ENCODE measurements around the gene TDP2.
"Not testable (repeated sequence)": the region's sequence is repeated elsewhere in the genome, so short reads cannot be mapped to it uniquely, and the experiment has no call there.

TDP2 gene

DNA sequence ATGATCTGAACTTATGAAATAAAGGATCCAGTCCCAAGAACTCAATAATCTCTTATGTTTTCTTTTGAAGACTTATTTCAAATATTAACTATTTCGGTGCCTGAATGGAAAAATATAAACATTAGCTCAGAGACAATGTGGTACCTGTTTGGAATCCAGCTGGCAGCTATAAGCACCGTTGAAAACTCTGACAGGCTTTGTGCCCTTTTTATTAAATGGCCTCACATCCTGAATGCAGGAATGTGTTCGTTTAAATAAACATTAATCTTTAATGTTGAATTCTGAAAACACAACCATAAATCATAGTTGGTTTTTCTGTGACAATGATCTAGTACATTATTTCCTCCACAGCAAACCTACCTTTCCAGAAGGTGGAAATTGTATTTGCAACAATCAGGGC is 16.3 kb downstream of the TDP2 start:
- no peak for DNase-seq (ENCODE audit: low read depth in 2 of 2)

DNA sequence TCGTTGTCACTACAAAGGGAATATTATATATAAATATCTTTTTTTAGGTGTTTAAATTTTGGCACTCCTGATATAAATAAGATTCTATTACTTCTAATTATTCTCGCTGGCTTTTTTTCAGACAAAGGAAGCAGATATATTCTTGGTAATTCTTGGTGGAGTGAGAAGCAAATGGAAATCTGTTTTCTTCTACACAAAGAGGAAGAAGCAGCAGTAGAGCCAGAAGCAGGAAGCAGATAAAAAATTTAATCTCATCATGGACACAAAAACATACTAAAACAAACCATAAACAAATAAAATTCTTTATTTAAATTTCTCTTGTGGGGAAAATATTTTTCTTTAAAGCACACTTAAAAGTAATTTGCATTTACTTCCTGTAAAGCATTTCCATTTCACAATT is 17.0 kb downstream of the TDP2 start:
- no peak for DNase-seq (ENCODE audit: low read depth in 2 of 2)

DNA sequence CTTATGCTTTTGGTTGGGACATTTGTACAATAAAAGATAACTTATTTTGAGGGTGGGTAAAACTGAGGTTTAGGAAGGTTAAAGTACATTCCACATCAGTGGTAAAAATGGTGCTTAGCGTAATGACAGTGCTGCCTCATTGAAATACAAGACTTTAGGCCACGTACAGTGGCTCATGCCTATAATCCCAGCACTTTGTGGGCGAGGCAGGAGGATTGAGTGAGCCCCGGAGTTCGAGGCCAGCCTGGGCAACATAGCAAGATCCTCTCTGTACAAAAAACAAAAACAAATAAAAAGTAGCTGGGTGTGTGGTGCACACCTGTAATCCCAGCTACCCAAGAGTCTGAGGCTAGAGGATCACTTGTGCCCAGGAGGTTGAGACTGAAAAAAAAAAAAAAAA is 18.4 kb downstream of the TDP2 start:
- DNase-seq (ENCODE audit: low read depth in 2 of 2), result no peak

DNA sequence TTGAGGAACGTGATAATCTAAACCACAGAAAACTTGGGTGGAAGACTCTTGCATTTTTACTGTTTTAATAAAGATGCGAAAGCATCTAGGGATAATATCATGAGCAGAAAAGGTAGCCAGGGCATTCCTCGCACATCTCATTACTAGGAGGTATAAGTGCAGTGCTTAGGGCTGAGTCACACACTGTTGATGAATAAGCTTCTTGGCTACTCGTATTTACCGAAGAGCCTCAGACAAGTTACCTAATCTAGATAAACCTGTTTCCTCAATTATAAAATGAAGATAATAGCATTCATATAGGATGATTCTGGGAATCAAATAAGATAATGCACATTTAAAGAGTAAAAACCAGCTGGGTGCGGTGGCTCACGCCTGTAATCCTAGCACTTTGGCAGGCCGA is 19.9 kb downstream of the TDP2 start:
- no peak for DNase-seq (ENCODE audit: low read depth in 2 of 2)

DNA sequence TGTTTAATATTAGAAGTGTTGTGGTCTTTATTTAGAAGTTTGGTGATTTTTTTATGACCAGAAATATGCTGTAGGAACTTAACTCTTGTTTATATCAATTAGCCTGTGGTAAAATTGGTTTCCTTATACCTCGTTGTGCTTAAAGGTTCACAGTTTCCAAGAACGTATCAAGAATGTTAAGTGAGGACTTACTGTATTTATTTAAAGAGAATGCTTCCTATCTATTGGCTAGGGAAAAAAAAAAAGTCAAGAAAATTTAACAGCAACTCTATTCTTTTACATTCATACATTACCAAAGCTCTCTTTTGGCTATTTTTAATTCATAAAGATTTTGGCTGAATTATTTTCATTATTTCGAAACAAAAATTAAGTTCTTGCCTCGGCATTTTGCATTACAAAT is 22.3 kb downstream of the TDP2 start:
- DNase-seq (ENCODE audit: low read depth in 2 of 2), result no peak

DNA sequence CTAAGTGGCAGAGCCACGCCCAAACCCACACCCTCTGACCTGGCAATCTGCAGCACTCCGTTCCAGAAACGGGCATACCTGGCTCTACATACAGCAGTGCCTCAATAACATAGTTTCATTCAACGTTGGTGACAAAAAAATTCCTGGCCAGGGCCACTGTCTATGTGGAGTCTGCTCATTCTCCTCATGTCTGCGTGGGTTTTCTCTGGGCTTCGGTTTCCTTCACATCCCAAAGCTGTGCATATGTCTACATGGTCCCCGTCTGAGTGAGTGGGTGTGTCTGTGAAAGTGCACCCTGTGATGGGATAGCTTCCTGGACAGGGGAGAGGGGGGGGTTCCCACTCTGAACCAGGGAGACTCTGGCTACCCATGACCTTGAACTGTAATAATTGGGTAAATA is 22.8 kb downstream of the TDP2 start:
- no peak for DNase-seq (ENCODE audit: low read depth in 2 of 2)

DNA sequence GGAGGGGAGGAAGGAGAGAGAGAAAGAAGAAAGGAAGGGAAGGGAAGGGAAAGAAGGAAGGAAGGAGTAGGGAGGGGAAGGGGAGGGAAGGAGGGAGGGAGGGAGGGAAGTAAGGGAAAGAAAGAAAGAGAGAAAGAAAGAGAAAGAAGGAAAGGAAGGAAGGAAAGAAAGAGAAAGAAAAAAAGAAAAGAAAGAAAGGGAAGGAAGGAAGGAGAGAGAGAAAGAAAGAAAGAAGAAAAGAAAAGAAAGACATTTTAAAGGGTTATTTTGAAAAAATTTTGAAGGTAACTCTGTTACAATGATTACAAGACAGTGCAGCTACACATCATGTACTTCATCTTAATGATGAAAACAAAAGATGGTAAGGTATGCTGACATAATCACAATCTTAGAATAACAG is 24.6 kb downstream of the TDP2 start:
- DNase-seq (ENCODE audit: low read depth in 2 of 2), result no peak

DNA sequence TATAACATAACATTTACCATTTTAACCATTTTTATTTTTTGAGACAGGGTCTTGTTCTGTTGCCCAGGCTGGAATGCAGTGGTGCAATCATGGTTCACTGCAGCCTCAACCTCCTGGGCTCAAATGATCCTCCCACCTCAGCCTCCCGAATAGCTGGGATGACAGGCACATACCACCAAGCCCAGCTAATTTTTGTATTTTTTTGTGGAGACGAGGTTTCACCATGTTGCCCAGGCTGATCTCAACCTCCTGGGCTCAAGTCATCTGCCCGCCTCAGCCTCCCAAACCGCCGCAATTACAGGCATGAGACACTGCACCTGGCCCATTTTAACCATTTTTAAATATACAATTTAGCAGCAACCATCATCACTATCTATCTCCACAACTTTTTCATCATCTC is 26.1 kb downstream of the TDP2 start:
- not testable (repeated sequence) for DNase-seq (ENCODE audit: low read depth in 2 of 2)

DNA sequence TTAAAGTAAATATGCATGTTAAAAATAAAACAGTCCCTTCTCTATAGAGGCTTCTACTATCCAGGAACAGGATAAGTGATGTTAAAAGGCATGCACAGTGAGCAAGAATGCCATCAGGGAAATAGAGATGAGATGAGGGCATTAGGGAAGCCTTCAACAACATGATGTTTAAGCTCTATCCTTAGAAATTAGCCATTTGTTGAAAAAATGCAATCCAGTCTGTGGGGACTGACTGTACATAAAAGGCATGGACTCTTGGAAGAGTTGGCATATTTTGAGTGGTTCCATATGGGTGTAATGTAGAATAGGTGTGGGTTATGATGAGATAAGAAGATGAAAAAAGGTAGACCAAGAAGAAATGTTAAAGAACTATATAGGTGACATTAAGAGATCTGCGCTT is 26.5 kb downstream of the TDP2 start:
- DNase-seq (ENCODE audit: low read depth in 2 of 2), result no peak

DNA sequence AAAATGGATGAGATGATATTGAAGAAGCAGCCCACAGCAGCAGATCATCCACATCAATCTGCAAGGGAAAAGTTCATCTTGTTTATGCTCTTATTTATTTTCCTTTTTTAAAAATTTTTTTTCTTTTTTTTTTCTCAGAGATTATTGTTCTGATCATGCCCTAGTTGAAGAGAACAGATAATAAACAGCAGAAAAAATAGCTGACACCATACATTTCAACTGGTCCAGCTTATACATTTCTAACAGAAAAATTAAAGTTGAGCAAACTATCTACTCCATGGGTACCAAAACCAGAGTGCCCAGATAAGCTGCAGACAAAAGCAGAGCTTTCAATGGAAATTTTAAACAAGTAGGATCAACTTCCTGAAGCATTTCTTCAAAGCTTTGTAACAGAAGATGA is 30.0 kb downstream of the TDP2 start:
- DNase-seq (ENCODE audit: low read depth in 2 of 2), result no peak

DNA sequence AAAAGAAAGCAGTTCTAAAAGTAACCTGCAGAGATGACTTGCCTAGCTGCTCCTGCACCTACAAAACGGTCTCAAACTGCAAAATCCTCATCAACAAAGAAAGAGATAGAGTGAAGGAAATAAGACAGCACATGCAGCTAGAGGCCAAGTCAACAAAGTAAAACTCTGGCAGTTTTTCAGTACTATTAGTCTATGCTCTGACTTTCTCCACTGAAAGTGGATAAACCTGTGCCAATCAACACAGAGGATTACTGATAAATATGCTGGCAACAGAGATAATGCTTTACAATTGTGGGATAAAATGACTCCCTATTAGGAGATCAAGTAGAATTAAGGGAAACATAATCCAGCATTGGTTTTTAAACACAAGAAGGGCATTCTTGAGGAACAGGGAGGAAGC is 34.1 kb downstream of the TDP2 start:
- DNase-seq (ENCODE audit: low read depth in 2 of 2), result no peak

DNA sequence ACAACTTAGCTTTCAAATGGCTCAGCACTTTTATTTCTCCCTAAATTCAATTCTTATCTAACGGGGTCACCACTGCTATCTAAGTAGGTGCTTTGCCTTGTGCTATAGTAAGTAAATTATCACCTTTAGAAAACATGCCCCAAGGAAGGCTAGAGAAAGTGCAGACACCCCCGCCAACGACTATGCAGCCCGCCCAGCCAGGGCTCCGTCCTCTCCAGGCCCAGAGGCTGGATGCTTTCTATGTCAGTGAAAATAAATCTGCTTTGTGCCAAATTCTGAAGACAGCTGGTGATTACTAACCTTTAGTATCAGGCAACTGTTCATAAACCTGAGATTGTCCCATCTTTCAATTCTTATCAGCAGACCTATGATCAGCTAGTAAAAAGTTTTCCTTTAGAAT is 35.0 kb downstream of the TDP2 start:
- no peak for DNase-seq (ENCODE audit: low read depth in 2 of 2)

DNA sequence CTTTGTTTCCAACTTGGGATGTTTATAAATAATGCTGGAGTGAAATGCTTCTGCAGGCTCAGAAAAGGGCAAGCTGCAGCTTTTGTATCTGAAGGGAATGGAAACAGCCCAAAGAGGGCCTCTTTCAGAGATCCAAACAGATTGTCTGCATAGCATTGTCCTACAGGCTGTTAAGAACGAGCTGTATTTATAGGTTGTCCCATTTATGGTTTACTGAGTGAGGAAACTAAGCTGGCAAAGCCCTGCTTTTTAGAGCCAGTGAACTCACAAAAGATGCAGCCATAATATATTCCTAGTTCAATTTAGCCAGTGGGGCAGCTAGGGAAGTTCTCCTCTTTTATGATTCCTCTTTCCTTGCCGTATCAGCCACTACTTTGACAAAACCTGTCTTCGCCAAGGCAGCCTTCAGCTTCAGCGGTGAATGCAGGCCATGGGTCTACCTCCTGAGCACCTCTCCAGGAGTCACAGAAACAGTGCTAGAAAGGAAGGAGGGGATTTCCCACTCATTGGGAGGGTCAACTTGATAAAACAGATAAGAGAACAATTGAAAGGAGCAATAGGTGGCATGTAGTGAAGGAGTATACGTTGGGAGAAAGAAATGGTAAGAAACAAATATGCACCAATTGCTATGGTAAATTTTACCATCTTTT is 35.7 kb downstream of the TDP2 start:
- DNase-seq (ENCODE audit: low read depth in 2 of 2), result no peak

DNA sequence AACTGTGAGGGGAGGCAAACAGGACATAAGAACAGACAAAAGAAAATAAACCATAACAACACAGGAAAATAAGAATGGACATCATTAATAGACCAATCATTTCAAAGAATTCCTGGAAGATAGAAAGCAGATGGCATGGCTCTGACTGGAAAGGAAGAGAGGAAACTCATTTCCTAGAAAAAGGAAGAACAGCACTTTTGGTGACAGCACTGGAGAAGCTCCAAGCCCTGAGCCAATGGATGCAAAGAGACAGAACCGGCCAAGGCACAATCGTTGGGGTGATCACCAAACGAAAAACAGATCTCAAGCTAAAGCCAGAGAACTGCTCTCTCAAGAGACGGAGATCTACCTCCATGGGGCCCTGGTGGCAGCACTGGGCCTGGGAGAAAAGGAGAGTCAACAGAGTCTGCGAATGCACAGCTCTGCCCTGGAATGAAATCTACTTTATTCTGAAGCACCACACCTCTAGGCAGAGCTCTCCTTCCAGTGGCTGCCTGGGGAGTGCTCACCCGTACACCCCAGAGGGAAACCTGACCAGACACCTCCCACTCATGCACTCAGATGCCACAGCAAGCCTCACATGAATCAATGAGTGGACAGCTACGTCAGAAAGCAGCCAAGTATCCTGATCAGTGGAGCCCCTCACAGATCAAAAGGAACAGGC is 44.9 kb downstream of the TDP2 start:
- DNase-seq (ENCODE audit: low read depth in 2 of 2), result no peak

DNA sequence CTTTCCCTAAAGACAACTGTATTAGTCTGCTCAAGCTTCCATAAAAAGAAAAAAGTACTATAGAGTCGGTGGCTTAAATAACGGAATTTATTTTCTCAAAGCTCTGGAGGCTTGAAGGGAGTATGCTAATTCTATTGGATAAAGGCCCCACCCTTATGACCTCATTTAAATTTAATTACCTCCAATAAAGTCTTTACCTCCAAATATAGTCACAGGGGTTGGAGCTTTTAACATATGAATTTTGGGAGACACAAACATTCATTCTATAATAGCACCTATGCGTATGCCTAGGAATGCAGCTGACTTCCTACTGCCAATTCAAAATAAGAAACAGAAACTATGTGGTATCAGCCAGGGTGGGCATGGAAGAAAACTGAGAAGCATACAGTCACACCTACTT is 46.1 kb downstream of the TDP2 start:
- DNase-seq (ENCODE audit: low read depth in 2 of 2), result no peak

DNA sequence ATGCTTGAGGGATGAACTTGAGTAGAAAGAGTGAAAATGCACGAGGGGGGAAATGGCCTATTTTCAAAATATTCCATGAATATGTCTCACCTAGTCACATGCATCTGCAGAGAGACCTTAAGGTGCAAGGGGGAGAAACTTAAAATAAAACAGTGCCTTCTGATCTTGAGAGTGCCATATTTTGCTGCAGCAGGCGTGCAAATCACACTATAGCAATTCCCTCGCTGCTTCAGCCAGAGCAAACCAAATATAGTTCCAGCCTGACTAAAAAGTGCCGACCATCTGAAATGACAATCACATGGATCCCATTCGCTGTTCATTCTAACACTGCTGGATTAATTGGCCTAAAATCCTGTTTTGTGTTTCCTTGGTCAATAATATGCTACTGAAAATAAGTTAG is 47.0 kb downstream of the TDP2 start:
- no peak for DNase-seq (ENCODE audit: low read depth in 2 of 2)

DNA sequence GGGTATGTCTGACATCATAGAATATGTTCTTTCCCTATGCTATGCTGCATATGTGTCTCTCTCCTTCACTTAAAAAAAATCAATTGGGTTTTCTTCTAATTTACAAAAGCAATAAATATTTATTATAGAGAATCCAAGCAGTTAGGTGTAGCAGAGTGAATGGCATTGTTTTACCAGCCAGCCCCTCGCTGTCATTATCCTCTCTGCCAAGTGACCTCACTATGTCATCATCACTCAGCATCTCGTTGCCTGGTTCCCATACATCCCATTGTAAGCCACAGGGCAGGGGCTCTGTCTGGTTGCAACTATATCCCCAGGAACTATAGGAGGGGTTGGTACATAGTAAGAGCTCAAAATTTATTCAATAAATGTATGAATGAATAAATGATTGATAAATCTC is 52.1 kb downstream of the TDP2 start:
- no peak for DNase-seq (ENCODE audit: low read depth in 2 of 2)

DNA sequence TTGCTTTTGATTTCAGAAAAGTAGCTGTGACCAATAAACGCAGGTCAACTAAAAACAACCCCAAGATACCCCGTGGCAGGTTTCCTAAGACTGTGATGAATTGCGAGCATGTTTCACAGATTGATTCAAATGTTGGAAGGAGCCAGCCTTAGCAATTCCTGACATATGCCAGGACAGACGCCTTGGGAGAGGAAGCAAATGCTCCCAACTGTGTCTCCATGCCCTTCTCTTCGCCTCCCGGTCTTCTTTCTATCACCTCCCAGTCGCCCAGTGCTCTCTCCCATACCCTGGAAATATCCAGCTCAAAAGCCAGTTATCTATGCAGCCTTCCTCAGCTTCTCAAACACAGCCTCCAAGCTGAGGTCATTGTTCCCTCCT is 52.7 kb downstream of the TDP2 start:
- no peak for DNase-seq (ENCODE audit: low read depth in 2 of 2)

DNA sequence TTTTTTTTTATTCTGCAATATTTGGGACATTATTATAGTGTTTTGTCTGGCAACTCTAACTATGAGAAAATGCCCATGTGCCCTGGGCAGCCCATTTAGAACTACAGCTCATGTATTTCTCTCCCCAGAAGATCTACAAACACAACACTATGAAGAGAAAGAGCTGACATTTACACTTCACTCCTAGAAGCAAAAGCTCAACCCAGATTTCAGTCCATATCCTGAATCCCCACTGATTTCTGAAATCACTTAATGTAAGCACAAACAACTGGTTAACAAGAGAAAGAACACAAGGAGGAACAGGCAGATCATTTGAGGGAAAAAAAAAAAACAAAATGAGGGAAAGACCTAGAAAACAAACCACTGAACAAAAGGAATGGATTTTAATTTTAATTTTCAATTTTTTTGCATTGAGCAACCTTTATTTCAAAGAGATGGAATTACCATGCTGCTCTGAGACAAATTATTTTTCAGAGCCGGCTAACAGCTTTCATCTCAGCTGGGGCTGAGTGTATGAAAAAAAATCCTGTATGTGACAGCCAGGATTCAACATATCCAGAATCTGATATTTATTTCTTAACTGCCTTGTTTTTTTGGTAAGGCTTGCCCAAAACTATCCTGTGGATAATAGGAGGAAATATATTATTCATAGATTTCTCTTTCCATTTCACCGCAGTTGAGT is 53.2 kb downstream of the TDP2 start:
- DNase-seq (ENCODE audit: low read depth in 2 of 2), result no peak

DNA sequence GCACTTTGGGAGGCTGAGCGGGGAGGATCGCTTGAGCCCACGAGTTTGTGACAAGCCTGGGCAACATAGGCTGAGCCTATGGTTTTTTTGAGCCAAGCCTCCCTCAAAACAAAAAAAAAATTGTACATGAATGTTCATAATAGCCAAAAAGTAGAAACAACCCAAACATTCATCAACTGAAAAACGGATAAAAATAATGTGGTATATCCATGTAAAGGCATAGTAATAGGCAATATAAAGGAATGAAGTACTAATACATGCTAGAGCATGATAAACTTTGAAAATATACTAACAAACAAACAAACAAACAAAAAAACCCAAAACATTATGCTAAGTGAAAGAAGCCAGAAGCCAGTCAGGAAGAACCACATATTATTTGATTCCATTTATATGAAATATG is 56.0 kb downstream of the TDP2 start:
- no peak for DNase-seq (ENCODE audit: low read depth in 2 of 2)

DNA sequence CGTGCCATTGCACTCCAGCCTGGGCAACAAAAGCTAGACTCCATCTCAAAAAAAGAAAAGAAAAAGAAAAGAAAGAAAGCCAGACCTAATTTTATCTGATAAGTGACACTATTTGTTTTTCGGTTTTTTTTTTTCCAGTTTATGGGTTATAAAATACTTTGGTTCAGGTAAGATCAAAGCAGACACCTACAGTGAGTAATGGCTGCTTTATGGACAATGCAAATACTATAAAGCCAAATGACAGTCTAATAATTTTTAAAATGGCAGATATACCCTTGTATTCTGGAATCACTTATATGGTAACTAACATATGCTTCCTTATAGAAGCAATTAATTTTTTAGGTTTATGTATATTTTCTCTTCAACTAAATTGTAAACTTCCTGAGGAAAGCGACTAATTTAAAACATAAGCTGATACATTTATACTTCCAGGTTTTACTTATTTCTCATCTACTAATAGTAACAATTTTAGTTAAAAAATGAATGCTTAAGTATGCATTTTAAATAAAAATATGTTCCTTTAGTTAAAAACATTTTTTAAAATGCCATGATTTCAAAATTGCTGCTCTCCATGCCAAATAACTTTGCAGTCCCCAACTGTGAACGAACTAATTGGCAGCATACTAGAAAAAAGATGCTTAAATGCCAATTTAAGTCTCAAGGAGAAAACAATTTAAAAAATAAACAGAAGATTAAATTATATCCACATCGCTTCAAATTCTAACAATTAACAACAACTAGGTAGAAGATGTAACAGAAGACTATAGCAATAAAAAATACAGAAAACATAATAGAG is 59.2 kb downstream of the TDP2 start:
- DNase-seq (ENCODE audit: low read depth in 2 of 2), result no peak

DNA sequence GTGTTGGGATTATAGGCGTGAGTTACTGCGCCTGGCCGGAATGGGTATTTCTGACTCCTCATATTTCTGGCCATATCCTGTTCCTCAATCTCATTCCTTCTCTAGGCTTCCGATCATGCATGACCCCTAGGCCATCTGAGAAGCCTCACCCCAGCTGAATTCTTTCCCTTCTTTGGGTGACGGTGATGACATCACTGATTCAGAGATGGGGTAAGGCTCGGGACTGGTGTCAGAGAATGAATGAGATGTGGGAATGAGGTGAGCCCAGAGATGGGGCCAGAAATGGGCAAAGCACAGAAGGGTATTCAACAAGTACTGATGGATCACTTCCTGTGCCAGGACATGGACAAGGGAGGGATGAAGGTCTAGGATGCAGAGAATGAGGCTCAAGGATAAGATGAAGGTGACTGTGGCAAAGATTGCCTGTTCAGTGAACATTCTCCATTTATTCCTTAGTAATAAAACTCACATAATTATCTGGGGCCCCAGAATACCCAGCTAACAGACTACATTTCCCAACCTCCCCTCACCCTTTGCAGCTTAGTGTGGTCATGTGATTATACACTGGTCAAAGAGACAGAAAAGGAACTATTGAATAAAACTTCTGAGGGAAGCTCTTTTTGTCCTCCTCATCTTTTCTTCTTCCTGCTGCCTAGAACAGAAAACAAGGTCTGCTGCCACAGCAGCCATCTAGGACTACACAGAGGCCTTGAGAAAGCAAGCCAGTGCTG is 60.3 kb downstream of the TDP2 start:
- no peak for DNase-seq (ENCODE audit: low read depth in 2 of 2)

Measured in stimulated activated CD4-positive, alpha-beta T cell treated with anti-CD3 and anti-CD28 coated beads, Interleukin-1b, Interleukin-23, amount 100 ng/mL, for 1 hour (primary cell).